SK-N-SH treated with all-trans-retinoic acid at 6 μM for 48 hours (cell line): ENCODE measurements around the gene TMEM131.

Experiments used
- PATZ1 ChIP-seq: fragments of 250-450 bp; sonication (Bioruptor Pico); IDR thresholded peaks from 2 replicates; pipeline ENCODE4 v1.8.0; 2020; ENCODE audit warnings: mild to moderate bottlenecking, moderate library complexity, borderline replicate concordance
- SNAI2 ChIP-seq: fragments of 250-450 bp; sonication (Bioruptor Pico); IDR thresholded peaks from 2 replicates; pipeline ENCODE4 v1.5.0; 2020; ENCODE audit warnings: mild to moderate bottlenecking, moderate library complexity
- ZFP3 ChIP-seq: fragments of 250-450 bp; sonication (Bioruptor Pico); IDR thresholded peaks from 2 replicates; pipeline ENCODE4 v1.5.0; 2020; ENCODE audit warnings: mild to moderate bottlenecking, moderate library complexity

GRCh38 chr2:97997784-97998392, 2.1 kb upstream of the TMEM131 start:
- TF ChIP-seq PATZ1 (CRISPR knock-in tag) (no peak), ZFP3 (CRISPR knock-in tag) (no peak), SNAI2 (CRISPR knock-in tag) (no peak)
